HG03469 (cell line): ENCODE data around the gene TENM4.
A peak's percentile ranks its signal among the peaks of the same experiment; 100 is the strongest.

Experiments used
- ATAC-seq: cut with Tn5 transposase; IDR thresholded peaks from one replicate; pipeline ENCODE4 v1.9.1; 2021; ENCODE audit warnings: mild to moderate bottlenecking, moderate library complexity, moderate number of reproducible peaks; ENCODE audit not compliant: unreplicated experiment

TENM4 gene

DNA sequence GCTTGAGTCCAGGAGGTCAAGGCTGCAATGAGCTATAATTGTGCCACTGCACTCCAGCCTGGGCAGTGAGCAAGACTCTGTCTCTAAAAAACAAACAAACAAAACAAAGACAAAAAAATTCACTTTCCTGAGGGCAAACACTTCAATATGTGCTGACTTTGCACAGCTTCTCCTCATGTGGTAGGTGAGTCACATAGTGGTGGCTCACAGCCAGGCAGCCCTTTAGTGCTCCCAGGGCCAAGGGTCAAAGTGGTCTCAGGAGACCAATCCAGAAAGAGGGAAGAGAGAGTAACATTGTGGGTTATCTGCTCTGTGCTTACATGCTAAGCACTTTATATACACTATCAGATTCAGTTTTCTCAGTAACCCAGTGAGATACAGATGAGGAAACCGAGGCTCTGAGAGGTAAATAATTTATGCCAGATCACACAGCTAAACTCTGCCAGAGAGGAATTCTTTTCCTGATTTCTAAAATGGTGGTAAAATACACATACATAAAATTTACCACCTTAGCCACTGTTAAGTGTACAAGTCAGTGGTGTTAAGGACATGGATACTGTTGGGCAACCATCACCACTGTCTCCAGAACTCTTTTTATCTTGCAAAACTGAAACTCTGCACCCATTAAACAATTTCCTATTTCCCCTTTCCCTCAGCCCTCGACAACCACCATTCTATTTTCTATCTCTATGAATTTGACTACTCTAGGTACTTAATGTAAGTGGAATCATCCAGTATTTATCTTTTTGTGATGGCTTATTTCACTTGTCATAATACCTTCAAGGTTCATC, 634.4 kb downstream of the TENM4 start:
- ATAC-seq = no peak

- ATAC-seq = no peak
Observed at GRCh38 chr11:78804991-78805390, 635.8 kb downstream of the TENM4 start.

DNA sequence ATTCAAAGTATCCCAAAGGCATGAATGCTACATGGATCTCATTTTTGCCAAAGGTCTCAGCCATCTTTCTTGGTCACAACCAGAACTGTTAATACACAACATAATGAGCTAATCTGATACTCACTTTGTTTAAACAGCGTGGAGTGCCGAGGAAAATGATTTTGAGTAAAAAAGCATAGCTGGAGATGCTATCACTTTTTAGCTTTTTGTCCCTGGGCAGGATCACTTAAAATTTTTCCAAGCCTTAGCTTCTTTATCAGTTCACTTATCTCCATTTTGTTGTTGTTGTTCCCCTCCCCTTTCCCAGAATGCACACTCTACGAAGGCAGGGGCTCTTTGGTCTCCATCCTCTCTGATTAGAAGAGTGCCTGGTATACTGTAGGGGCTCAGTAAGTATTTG, 636.8 kb downstream of the TENM4 start:
- ATAC-seq = no peak

DNA sequence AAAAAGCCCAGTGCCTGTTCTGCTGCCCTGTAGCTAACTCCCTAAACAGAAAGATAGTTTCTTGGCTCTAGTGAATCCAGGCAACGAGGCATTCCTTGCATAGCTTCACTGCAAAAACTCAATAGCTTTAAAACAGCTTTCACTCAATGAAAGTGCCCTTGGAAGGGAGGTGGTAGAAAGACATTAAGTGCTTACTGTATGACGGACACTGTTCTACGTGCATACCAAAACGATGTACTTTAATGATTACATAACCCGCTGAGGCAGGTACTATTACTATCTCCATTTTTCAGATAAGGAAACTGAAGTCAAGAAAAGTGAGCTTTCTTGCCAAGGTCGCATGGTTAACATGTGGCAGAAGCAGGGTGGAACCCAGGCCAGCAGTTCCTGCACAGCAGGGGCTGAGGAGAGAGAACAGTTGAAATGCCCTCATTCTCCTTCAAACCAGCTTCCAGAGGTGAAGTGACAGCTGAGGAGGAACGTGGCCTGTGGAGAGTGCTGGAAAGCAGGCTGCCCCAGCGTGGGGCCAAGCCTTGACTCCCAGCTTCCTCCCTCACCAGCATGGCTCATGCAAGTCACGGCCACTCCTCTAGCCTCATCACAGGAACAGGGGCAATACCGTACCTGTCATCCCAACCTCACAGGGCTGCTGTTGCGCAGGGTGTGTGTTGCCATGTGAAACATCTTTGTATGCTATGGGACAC, 638.6 kb downstream of the TENM4 start:
- no peak for ATAC-seq

GRCh38 chr11:78801161-78801884, 639.5 kb downstream of the TENM4 start:
- ATAC-seq = no peak

- ATAC-seq = no peak
Observed at GRCh38 chr11:78800756-78801155, 640.1 kb downstream of the TENM4 start.

DNA sequence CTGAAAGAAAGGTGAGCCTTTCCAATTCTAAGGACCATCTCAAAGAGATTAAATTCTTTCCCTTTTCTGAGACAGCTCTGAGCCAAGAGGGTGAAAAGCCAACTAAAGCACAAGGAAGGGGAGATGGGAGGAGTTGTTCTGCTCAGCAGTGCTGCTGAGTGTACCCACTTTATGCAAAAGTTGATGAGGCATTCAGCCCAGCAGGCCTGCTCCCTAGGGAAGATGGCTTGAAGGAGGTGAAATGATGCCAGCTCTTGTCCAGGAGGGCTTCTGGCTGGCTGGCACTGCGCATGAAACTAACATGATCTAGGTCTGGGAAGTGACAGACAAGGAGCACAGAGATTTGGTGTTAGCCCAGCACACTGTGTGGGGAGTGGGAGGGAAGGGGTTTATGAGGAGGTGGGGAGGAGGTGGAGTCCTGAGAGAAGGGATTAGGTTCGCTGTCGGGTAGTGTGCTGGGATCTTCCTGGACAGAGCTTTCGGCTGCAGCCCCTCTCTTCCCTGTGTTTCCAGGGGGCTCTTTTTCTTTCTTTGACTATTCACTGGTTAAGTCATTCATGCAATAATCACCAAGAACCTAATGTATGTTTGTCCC, 640.6 kb downstream of the TENM4 start:
- no peak for ATAC-seq

DNA sequence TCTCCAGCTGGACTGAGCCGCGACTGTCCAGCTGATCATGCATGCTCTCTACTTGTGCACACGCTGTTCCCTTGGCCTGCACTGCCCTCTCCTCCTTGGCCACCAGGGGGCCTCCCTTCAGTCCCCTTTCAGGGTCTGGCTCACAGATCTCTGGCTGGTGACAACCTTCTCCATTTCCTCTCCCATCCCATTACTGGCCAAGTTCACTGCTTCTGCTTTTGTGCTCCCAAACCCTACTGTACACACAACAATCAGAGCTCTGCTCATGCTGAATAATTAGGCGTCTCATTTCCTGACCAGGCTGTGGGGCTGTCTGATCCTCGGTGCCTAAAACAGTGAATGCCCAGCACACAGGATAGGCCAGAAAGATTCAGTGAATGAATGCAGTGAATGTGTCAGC, 642.2 kb downstream of the TENM4 start:
- peak; percentile 81 for ATAC-seq

DNA sequence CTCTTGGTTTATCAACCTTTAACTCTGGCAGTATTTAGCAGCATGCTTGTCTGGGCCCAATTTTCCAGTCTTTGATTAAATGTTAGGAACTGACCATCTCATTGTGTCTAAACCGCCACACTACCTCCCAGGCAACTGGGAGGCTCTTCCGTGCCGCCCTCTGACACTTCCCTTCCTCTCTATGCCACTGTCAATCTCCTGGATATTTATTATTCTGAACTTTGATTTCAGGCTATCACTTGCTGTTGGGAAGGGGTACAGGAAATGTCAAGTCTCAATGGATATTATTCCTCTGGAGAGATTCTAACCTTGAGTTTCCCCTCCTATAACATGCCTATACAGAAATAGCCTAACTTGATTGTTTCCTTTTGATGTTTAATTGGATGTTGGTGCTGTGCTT, 643.3 kb downstream of the TENM4 start:
- ATAC-seq = no peak

DNA sequence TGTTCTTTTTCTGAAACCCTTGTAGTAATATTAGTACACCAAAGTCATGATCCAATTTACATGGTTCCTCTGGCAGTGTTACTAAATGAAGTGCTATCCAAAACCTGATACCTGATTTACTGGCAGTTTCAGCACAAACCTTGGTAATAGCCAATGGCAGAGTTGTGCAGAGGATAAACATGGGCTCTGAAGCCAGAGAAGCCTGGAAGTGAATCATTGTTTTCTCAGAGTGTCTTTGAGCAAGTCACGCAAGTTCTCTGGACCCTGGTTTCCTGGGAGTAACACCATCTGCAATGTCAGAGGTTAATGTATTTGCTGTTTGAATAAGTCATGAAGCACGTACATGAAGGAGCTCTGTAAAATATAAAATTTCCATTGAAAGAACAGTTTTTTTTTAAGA, 643.9 kb downstream of the TENM4 start:
- no peak for ATAC-seq

GRCh38 chr11:78795621-78796261, 645.1 kb downstream of the TENM4 start:
- ATAC-seq = no peak

DNA sequence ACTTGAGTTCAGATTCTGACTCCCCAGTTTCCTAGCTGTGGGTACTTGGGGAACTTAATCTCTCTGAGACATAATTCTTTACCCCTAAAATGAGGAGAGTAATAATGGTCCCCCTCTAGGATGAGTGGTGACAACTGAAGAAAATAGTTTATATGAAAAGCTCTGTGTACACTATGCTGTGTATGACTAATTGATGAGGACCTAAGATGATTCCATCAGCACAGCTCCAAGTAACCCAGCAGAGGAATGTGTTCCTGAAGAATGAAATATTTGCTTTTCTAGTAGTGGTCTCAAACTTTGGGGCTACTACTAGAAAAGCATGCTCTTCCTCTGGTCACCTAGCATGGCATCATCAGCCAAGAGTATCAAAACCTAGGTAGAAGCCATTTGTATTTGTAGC, 648.9 kb downstream of the TENM4 start:
- ATAC-seq = no peak

GRCh38 chr11:78791254-78791653, 649.6 kb downstream of the TENM4 start:
- no peak for ATAC-seq

DNA sequence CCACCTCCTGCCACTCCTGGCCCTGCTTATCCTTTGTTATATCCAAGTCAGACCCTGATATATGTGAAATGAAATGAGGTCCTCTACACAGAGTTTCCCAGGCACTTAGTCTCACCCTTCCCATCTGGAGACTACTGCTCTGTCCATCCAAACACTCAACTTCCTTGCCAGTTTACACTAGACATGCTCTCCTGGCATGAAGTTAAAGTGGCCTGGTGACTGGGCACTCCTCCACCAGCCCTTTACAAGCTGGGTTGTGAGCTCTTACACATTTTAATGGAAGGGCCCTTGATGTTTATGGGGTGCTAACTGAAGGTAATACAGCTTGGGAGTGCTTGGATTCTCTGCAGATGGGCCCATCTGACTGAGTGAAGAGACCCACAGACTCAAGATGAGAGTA, 650.0 kb downstream of the TENM4 start:
- ATAC-seq = no peak

- no peak for ATAC-seq
Observed at GRCh38 chr11:78789375-78789774, 651.5 kb downstream of the TENM4 start.

- no peak for ATAC-seq
Observed at GRCh38 chr11:78788533-78788932, 652.3 kb downstream of the TENM4 start.

DNA sequence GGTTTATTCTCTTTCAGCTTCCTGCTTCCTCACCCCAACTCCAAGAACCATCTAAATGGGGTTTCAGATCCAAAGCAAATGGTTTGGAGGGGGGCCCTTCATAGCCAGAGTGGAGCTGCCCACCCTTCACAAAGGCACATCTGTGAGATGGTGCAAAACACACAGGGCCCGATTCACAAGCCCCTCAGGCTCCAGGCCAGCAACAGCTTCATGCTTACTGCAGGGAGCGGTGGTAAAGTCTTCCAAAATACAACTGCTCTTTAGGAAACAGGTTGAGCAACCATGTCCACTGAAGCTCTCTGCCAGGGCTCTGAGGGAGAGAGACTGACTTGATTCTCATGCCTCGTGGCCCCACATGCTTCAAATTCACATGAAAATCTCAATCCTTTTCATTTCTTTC, 653.1 kb downstream of the TENM4 start:
- ATAC-seq = no peak

GRCh38 chr11:78786746-78787145, 654.1 kb downstream of the TENM4 start:
- ATAC-seq = no peak

DNA sequence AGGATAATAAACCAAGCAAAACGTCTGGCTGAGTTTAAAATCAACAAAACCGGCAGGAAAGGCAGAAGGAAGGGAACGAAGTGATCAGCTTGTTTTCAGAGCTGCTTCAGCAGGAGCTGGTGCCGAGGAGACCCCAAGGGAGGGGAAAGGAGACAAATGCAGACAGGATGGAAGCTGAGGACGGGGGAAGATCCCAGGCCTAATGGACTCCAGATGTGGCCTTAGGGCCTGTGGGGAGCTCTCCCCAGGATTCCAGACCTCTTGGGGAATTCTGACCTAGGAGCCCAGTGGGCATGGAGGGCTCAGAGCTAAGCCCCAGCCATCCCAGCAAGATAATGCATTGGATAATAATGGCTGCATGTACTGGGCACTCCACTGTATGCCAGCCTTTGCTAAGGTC, 654.7 kb downstream of the TENM4 start:
- no peak for ATAC-seq

DNA sequence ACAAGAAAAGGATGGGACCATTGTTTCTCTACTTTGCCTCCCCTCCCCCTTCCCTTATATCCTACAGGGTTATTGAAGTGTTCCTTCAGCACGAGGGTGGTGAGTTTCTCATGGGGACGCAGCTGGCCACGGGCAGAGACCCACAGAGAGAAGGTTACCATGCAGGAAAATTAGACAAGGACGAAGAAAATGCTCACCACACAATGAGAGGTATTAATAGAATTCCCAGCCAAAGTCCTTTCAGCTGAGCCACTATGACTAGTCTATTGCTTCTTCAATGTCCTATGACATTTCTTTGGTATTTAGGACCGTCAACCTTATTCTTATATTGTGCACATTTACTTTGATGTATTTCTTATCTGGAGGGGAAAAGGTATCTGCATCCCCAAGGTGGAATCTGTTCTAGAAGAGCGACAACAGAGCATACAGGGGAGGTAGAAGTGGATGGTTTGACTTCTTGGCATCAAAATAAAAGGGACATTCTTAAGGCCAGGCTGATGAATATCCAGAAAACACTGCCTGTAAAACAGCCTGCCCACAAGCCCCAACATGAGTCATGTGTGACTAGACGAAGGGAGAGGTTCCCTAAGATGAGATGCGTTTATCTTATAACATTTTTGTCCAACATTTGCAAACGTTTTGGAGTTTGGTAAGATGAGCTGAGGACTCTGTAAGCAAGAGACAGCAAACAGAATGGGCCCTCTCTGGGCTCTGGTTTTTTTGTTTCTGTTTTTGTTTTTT, 656.3 kb downstream of the TENM4 start:
- ATAC-seq = no peak
